Astrocyte (in vitro differentiated cells and primary cell): ENCODE results near the gene LENG1.

Source experiments
- CTCF ChIP-seq: IDR thresholded peaks from 2 replicates; pipeline ENCODE4 v1.5.1; 2011; ENCODE audit warnings: low read depth, mild to moderate bottlenecking, inconsistent platforms, low read length, moderate library complexity; ENCODE audit not compliant: insufficient read depth
- EZH2 ChIP-seq: IDR thresholded peaks from 2 replicates; pipeline ENCODE4 v1.6.1; 2012; ENCODE audit warnings: mild to moderate bottlenecking, low read length, inconsistent platforms; ENCODE audit not compliant: insufficient read depth

- no peak for TF ChIP-seq CTCF
- no peak for TF ChIP-seq EZH2
These were observed 21.2 kb upstream of the LENG1 start for GRCh38 chr19:54180691-54181091.
